ENCODE data around the gene WWOX. TPM values are rescaled to one million over a fixed set of nuclear protein-coding genes. Genes with fewer than 3 reads are reported as not detected.

The WWOX gene
- total RNA-seq, 1 donor from 2014 or later, result 7.3 TPM

GRCh38 chr16:78750611-78751010 is 651.2 kb downstream of the WWOX start:
- Mint-ChIP-seq H3K9me3 (ENCODE audit: unreplicated experiment) (no peaks in the 10 kb centered on the region), H3K4me1 (ENCODE audit: low read depth, unreplicated experiment) (no peaks in the 10 kb centered on the region), H3K36me3 (ENCODE audit: low read depth, unreplicated experiment) (no peaks in the 10 kb centered on the region), H3K4me3 (ENCODE audit: unreplicated experiment) (no peak overlapping the region), H3K27ac (ENCODE audit: unreplicated experiment) (no peak overlapping the region), H3K27me3 (ENCODE audit: low read depth, unreplicated experiment) (no peaks in the 10 kb centered on the region)
- Histone ChIP-seq H3K9ac (ENCODE audit: low read length) (no peak overlapping the region), H3K4me2 (ENCODE audit: low read length) (no peak overlapping the region), H4K20me1 (ENCODE audit: insufficient read depth, low read length) (no peaks in the 10 kb centered on the region), H2AFZ (ENCODE audit: low read depth, low read length) (no peak overlapping the region), H3K4me1 (ENCODE audit: insufficient read depth, low read length) (no peaks in the 10 kb centered on the region), H3K9me3 (ENCODE audit: insufficient read depth, low read depth, low read length) (no peaks in the 10 kb centered on the region), H3K36me3 (ENCODE audit: insufficient read depth, low read length) (no peaks in the 10 kb centered on the region), H3K27me3 (ENCODE audit: insufficient read depth, low read length) (no peaks in the 10 kb centered on the region), H3K79me2 (ENCODE audit: insufficient read depth, low read length) (no peaks in the 10 kb centered on the region), H3K4me3 (ENCODE audit: insufficient read depth, low read depth, low read length) (no peak overlapping the region), H3K27ac (ENCODE audit: low read depth, low read length) (no peak overlapping the region)
- DNase-seq (ENCODE audit: low read depth) (no peak), FAIRE-seq (no peak)
- TF ChIP-seq, protein P1, sequence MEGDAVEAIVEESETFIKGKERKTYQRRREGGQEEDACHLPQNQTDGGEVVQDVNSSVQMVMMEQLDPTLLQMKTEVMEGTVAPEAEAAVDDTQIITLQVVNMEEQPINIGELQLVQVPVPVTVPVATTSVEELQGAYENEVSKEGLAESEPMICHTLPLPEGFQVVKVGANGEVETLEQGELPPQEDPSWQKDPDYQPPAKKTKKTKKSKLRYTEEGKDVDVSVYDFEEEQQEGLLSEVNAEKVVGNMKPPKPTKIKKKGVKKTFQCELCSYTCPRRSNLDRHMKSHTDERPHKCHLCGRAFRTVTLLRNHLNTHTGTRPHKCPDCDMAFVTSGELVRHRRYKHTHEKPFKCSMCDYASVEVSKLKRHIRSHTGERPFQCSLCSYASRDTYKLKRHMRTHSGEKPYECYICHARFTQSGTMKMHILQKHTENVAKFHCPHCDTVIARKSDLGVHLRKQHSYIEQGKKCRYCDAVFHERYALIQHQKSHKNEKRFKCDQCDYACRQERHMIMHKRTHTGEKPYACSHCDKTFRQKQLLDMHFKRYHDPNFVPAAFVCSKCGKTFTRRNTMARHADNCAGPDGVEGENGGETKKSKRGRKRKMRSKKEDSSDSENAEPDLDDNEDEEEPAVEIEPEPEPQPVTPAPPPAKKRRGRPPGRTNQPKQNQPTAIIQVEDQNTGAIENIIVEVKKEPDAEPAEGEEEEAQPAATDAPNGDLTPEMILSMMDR (IDR thresholded peaks at IDR 0.05; ENCODE audit: insufficient read depth, low read depth, low read length), result no peak
- TF ChIP-seq EZH2 (IDR thresholded peaks at IDR 0.05; ENCODE audit: insufficient read depth, low read length), result no peak

- no peak overlapping the region for H3K4me3 ChIP-seq (ENCODE audit: insufficient read depth, low read depth, low read length)
- no peaks in the 10 kb centered on the region for H3K36me3 ChIP-seq (ENCODE audit: insufficient read depth, low read length)
- H3K27ac ChIP-seq (ENCODE audit: low read depth, low read length), result no peak overlapping the region
- no peaks in the 10 kb centered on the region for H3K79me2 ChIP-seq (ENCODE audit: insufficient read depth, low read length)
- H3K9me3 ChIP-seq (ENCODE audit: insufficient read depth, low read depth, low read length), result no peaks in the 10 kb centered on the region
- no peak for FAIRE-seq
- DNase-seq (ENCODE audit: low read depth), result no peak
- peaks cover 1% of the 10 kb centered on the region for H3K9me3 Mint-ChIP-seq (ENCODE audit: unreplicated experiment)
- H3K27me3 Mint-ChIP-seq (ENCODE audit: low read depth, unreplicated experiment), result no peaks in the 10 kb centered on the region
- H3K4me3 Mint-ChIP-seq (ENCODE audit: unreplicated experiment), result no peak overlapping the region
- no peak overlapping the region for H3K4me2 ChIP-seq (ENCODE audit: low read length)
- H3K4me1 ChIP-seq (ENCODE audit: insufficient read depth, low read length), result no peaks in the 10 kb centered on the region
- H3K36me3 Mint-ChIP-seq (ENCODE audit: low read depth, unreplicated experiment), result no peaks in the 10 kb centered on the region
- TF ChIP-seq EZH2 (IDR thresholded peaks at IDR 0.05; ENCODE audit: insufficient read depth, low read length), result no peak
- TF ChIP-seq, protein P1 (IDR thresholded peaks at IDR 0.05; ENCODE audit: insufficient read depth, low read depth, low read length), result no peak
- no peak overlapping the region for H3K27ac Mint-ChIP-seq (ENCODE audit: unreplicated experiment)
- no peak overlapping the region for H2AFZ ChIP-seq (ENCODE audit: low read depth, low read length)
- no peaks in the 10 kb centered on the region for H3K4me1 Mint-ChIP-seq (ENCODE audit: low read depth, unreplicated experiment)
- H3K27me3 ChIP-seq (ENCODE audit: insufficient read depth, low read length), result no peaks in the 10 kb centered on the region
- H4K20me1 ChIP-seq (ENCODE audit: insufficient read depth, low read length), result no peaks in the 10 kb centered on the region
- H3K9ac ChIP-seq (ENCODE audit: low read length), result no peak overlapping the region
These were observed 652.1 kb downstream of the WWOX start for GRCh38 chr16:78751601-78752000.

DNA sequence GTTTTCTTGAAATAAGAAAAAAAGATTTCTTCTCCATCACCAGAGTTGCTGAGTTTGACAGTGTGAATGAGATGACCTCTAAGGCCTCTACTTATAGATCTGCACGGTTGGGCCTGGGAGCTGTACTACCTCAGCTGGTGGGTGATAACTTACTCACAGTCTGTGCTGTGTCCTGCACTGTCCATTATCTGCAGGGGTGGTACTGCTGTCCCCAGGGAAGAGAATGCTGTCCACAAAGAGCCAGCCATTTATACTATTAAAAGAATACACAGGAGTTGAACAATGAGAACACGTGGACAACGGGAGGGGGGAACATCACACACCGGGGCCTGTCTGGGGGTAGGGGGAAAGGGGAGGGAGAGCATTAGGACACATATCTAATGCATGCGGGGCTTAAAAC is 655.3 kb downstream of the WWOX start:
- Histone ChIP-seq H3K9ac (ENCODE audit: low read length) (no peak overlapping the region), H3K4me3 (ENCODE audit: insufficient read depth, low read depth, low read length) (no peak overlapping the region), H3K27me3 (ENCODE audit: insufficient read depth, low read length) (no peaks in the 10 kb centered on the region), H3K36me3 (ENCODE audit: insufficient read depth, low read length) (no peaks in the 10 kb centered on the region), H4K20me1 (ENCODE audit: insufficient read depth, low read length) (no peaks in the 10 kb centered on the region), H3K27ac (ENCODE audit: low read depth, low read length) (no peak overlapping the region), H2AFZ (ENCODE audit: low read depth, low read length) (no peak overlapping the region), H3K79me2 (ENCODE audit: insufficient read depth, low read length) (no peaks in the 10 kb centered on the region), H3K9me3 (ENCODE audit: insufficient read depth, low read depth, low read length) (no peaks in the 10 kb centered on the region), H3K4me1 (ENCODE audit: insufficient read depth, low read length) (no peaks in the 10 kb centered on the region), H3K4me2 (ENCODE audit: low read length) (no peak overlapping the region)
- no peak for TF ChIP-seq EZH2 (IDR thresholded peaks at IDR 0.05; ENCODE audit: insufficient read depth, low read length)
- TF ChIP-seq, protein P1 (IDR thresholded peaks at IDR 0.05; ENCODE audit: insufficient read depth, low read depth, low read length), result no peak
- no peaks in the 10 kb centered on the region for H3K36me3 Mint-ChIP-seq (ENCODE audit: low read depth, unreplicated experiment)
- no peak for DNase-seq (ENCODE audit: low read depth)
- H3K27ac Mint-ChIP-seq (ENCODE audit: unreplicated experiment), result no peak overlapping the region
- no peak for FAIRE-seq
- H3K4me3 Mint-ChIP-seq (ENCODE audit: unreplicated experiment), result no peak overlapping the region
- peaks cover 3% of the 10 kb centered on the region for H3K9me3 Mint-ChIP-seq (ENCODE audit: unreplicated experiment)
- no peaks in the 10 kb centered on the region for H3K4me1 Mint-ChIP-seq (ENCODE audit: low read depth, unreplicated experiment)
- no peaks in the 10 kb centered on the region for H3K27me3 Mint-ChIP-seq (ENCODE audit: low read depth, unreplicated experiment)
